ENCODE data around the gene NR2E1. TPM values are rescaled to one million over a fixed set of nuclear protein-coding genes. Genes with fewer than 3 reads are reported as not detected.

The NR2E1 gene
- total and polyA plus RNA-seq, 10 donors, result not detected

DNA sequence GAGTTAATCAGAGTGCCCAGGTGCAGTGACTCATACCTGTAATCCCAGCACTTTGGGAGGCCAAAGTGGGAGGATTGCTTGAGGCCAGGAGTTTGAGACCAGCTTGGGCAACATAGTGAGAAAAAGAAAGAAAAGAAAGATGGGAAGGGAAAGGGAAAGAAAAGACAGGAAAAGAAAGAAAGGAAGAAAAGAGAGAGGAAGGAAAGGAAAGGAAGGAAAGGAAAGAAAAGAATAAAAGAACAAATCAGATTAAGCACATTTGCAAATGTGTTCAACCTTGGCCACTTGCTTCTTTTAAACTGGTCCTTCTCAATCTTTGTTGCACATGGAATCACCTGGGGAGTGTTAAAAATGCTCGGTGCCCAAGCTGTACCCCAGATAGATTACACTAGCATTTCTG, 28.0 kb downstream of the NR2E1 start:
- intact Hi-C loops (cut with DNase I; ENCODE audit: low total_unique reads), result no loop called here
- H3K4me1 ChIP-seq, result no peaks in the 10 kb centered on the region
- H3K36me3 ChIP-seq, result no peaks in the 10 kb centered on the region
- H3K27ac ChIP-seq, result peak overlapping the region in 3 of 8 donors; percentile 42 to 67 (median 62)
- H3K9me3 ChIP-seq, result no peaks in the 10 kb centered on the region
- DNase-seq, result no peak
- peaks cover 0 to 32% (median 0%) of the 10 kb centered on the region in 7 donors for H3K27me3 ChIP-seq (replicated peaks in 1 of 7)
- TF ChIP-seq, protein P1, sequence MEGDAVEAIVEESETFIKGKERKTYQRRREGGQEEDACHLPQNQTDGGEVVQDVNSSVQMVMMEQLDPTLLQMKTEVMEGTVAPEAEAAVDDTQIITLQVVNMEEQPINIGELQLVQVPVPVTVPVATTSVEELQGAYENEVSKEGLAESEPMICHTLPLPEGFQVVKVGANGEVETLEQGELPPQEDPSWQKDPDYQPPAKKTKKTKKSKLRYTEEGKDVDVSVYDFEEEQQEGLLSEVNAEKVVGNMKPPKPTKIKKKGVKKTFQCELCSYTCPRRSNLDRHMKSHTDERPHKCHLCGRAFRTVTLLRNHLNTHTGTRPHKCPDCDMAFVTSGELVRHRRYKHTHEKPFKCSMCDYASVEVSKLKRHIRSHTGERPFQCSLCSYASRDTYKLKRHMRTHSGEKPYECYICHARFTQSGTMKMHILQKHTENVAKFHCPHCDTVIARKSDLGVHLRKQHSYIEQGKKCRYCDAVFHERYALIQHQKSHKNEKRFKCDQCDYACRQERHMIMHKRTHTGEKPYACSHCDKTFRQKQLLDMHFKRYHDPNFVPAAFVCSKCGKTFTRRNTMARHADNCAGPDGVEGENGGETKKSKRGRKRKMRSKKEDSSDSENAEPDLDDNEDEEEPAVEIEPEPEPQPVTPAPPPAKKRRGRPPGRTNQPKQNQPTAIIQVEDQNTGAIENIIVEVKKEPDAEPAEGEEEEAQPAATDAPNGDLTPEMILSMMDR (IDR thresholded peaks at IDR 0.05 in 8 of 11, conservative IDR thresholded peaks at IDR 0.05 in 3 of 11), result no peak
- 73 to 88% (median 81%) methylated on average over 1 of the region's 1 CpG for WGBS, 5 donors
- no peak overlapping the region for H3K4me3 ChIP-seq

DNA sequence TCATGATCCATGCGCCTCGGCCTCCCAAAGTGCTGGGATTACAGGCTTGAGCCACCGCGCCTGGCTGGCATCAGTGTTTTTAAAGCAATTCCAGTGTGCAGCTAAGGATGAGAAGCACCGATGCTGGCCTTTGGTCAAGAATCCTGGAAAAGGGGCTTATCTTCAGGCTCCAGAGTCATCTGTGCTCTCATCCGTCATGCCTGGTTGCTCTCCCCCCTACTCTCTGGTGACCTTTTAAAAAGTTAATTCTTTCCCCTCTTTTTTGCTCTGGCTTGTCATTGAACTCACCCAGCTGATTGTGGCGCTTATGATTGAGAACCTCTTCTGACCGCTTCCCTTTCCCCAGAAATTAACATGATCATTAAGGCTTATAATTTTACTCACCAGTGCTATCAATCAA, 28.7 kb downstream of the NR2E1 start:
- intact Hi-C loops (cut with DNase I; ENCODE audit: low total_unique reads), result no loop called here
- DNase-seq, result no peak
- Histone ChIP-seq H3K4me1 (no peaks in the 10 kb centered on the region), H3K36me3 (no peaks in the 10 kb centered on the region), H3K9me3 (no peaks in the 10 kb centered on the region), H3K4me3 (no peak overlapping the region), H3K27ac (no peak overlapping the region), H3K27me3 (replicated peaks in 1 of 7) (peaks cover 0 to 32% (median 0%) of the 10 kb centered on the region in 7 donors)
- TF ChIP-seq POLR2A (IDR thresholded peaks at IDR 0.05), result no peak
- TF ChIP-seq, protein P1 (IDR thresholded peaks at IDR 0.05 in 8 of 11, conservative IDR thresholded peaks at IDR 0.05 in 3 of 11), result no peak
- TF ChIP-seq POLR2AphosphoS5 (IDR thresholded peaks at IDR 0.05), result no peak
- WGBS, 5 donors, result 81 to 90% (median 88%) methylated on average over 8 of the region's 8 CpGs

DNA sequence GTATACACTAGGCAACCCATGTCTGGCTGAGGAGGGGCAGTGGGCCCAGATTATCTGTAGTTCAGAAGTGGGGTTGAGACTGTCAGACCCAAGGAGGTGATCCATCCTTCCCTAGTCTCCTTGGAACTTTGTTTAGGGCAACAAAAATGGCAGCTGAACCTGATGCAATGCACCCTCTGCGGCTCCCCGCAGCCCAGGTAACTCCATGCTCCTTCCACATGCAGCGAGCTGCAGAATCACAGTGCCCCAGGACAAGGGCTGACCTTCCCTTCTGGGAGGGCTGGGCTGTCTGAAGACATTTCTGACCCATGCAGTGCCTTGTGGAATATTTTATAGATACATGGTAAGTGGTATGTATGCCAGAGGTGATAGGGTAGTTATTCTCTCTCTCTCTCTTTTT, 29.4 kb downstream of the NR2E1 start:
- intact Hi-C loops (cut with DNase I; ENCODE audit: low total_unique reads), result no loop called here
- no peak for DNase-seq
- Histone ChIP-seq H3K4me3 (no peak overlapping the region), H3K36me3 (peaks cover 0 to 6% (median 0%) of the 10 kb centered on the region in 6 donors), H3K27ac (no peak overlapping the region), H3K27me3 (replicated peaks in 1 of 7) (peaks cover 0 to 27% (median 0%) of the 10 kb centered on the region in 7 donors), H3K4me1 (no peaks in the 10 kb centered on the region), H3K9me3 (no peaks in the 10 kb centered on the region)
- TF ChIP-seq, protein P1 (IDR thresholded peaks at IDR 0.05 in 8 of 11, conservative IDR thresholded peaks at IDR 0.05 in 3 of 11), result no peak
- no peak for TF ChIP-seq POLR2A (IDR thresholded peaks at IDR 0.05)
- no peak for TF ChIP-seq POLR2AphosphoS5 (IDR thresholded peaks at IDR 0.05)
- 89 to 96% (median 93%) methylated on average over 3 of the region's 3 CpGs for WGBS, 5 donors

DNA sequence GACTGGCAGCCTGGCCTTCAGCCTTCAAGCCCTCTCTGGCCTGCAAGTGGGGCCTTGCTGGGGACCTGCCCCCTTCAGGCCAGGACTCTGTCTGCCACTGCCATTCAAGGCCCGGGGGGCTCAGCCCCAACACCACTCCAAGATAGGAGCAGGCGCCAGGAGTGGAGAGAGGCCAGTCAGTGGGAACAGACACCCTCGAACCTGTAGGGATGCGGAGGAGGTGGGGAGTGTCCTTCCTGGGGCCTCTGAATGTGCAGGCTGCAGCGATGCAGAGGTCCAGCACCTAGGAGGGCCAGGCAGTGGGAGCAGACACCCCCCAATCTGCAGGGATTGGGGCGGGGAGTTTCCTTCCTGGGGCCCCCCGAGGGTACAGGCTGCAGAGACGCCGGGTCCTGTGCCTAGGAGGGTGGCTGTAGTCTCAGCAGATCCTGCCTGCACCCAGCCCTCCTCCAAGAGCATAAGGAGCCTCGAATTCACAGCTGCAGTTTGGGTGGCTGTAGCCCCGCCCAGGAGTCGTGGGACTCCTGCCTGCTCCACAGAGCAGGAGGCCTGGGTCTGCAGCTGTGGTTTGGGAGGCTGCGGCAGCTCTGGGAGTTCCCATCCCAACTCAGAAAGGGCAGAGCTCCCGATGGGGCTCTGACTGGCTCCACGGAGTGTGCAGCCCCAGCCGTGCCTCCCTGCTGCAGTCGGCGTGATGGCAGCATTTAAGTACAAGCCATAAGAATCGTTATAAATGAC, 33.1 kb downstream of the NR2E1 start:
- no peaks in the 10 kb centered on the region for H3K9me3 ChIP-seq
- H3K27ac ChIP-seq, result no peak overlapping the region
- TF ChIP-seq, protein P1 (IDR thresholded peaks at IDR 0.05 in 8 of 11, conservative IDR thresholded peaks at IDR 0.05 in 3 of 11), result no peak
- peak in 1 of 3 donors; percentile 31 for TF ChIP-seq POLR2AphosphoS5 (IDR thresholded peaks at IDR 0.05)
- H3K4me1 ChIP-seq, result no peaks in the 10 kb centered on the region
- no peak for DNase-seq
- peaks cover 0 to 39% (median 0%) of the 10 kb centered on the region in 6 donors for H3K36me3 ChIP-seq
- WGBS, 5 donors, result 78 to 87% (median 84%) methylated on average over 8 to 19 of the region's 19 CpGs
- peaks cover 0 to 17% (median 0%) of the 10 kb centered on the region in 7 donors for H3K27me3 ChIP-seq (replicated peaks in 1 of 7)
- no peak overlapping the region for H3K4me3 ChIP-seq
- intact Hi-C loops (cut with DNase I; ENCODE audit: low total_unique reads), result no loop called here

Measured in spleen (tissue), 11 donors.